K562 (cell line): ENCODE measurements around the gene CCKAR. TPM values are rescaled to one million over a fixed set of nuclear protein-coding genes. Genes with fewer than 3 reads are reported as not detected.

Experiments
- ATAC-seq: fragments of 200-7000 bp; cut with Tn5 transposase; 3 replicates; pipeline ENCODE4 v1.9.1; 2020; ENCODE audit warnings: moderate library complexity
- BruUV-seq: library from RNA; stranded (reverse); fragments of 400-500 nt; replicated peaks from 2 replicates; lab custom pipeline; 2021; lab: Mats Ljungman, UMichigan
- CTCF ChIA-PET: fragments of 300-600 bp; formaldehyde crosslinking; extraction: SDS; loops from one replicate; lab custom pipeline; 2021; ENCODE audit warnings: low intra/inter-chr PET ratio; lab: Yijun Ruan, JAX
- POLR2A ChIA-PET: fragments of 300-600, 350-650 bp; sonication (Branson Sonifier 250); formaldehyde crosslinking; extraction: SDS; loops from one replicate; lab custom pipeline; 2021; ENCODE audit warnings: antibody characterized with exemption, inconsistent platforms; lab: Yijun Ruan, JAX
- DNase-seq, 4 experiments: peaks; one replicate each; pipeline versions ENCODE4 v3.0.0 to v3.0.0-alpha.2; 2011 to 2018; ENCODE audit warnings: low spot score in 3 of 4, mixed read lengths in 3 of 4; ENCODE audit errors: extremely low read depth in 1 of 4
- FAIRE-seq: peaks from 2 replicates; lab custom pipeline; 2011; peaks lifted over from hg19 to GRCh38; lab: Jason Lieb, UNC
- H2AFZ ChIP-seq: 2 replicates; pipeline ENCODE4 v1.6.0; 2011; ENCODE audit warnings: low read depth, low read length, control low read depth, inconsistent platforms
- H3K27ac ChIP-seq: fragments of 200-600 bp; 3 replicates; pipeline ENCODE4 v1.8.0; 2011; ENCODE audit warnings: low read depth, mild to moderate bottlenecking, control low read depth, inconsistent platforms, low read length, moderate library complexity, mixed read lengths; ENCODE audit errors: extremely low read depth
- H3K27me3 ChIP-seq, 2 experiments: fragments of 300-600 bp in 1 of 2; 2 replicates in 1 of 2; 3 replicates in 1 of 2; pipeline versions ENCODE4 v1.6.0 to v1.8.0; 2011; ENCODE audit warnings: inconsistent platforms in 2 of 2, low read length in 2 of 2, mild to moderate bottlenecking in 1 of 2, mixed read lengths in 1 of 2, moderate library complexity in 1 of 2; ENCODE audit not compliant: control insufficient read depth in 2 of 2, insufficient read depth in 2 of 2
- H3K36me3 ChIP-seq: fragments of 300-600 bp; 3 replicates; pipeline ENCODE4 v1.8.0; 2011; ENCODE audit warnings: mild to moderate bottlenecking, low read length, inconsistent platforms; ENCODE audit not compliant: control insufficient read depth, insufficient read depth
- H3K4me1 ChIP-seq, 2 experiments: fragments of 200-600 bp in 1 of 2; replicated peaks in 1 of 2; 2 replicates in 1 of 2; 3 replicates in 1 of 2; pipeline versions ENCODE4 v1.5.1 to v1.8.0; 2011; ENCODE audit warnings: inconsistent platforms in 2 of 2, low read length in 2 of 2, mild to moderate bottlenecking in 1 of 2, mixed read lengths in 1 of 2, moderate library complexity in 1 of 2; ENCODE audit not compliant: control insufficient read depth in 2 of 2, insufficient read depth in 2 of 2
- H3K4me2 ChIP-seq: 2 replicates; pipeline ENCODE4 v1.6.1; 2011; ENCODE audit warnings: low read length, control low read depth, inconsistent platforms, mixed read lengths; ENCODE audit not compliant: insufficient read depth
- H3K4me3 ChIP-seq: fragments of 200-600 bp; sonication (generic), shearing (Covaris generic); 2 replicates; pipeline ENCODE4 v1.5.1; 2016; ENCODE audit warnings: control low read depth, inconsistent platforms
- H3K79me2 ChIP-seq: fragments of 200-600 bp; 3 replicates; pipeline ENCODE4 v1.8.0; 2011; ENCODE audit warnings: low read length, inconsistent platforms; ENCODE audit not compliant: control insufficient read depth, insufficient read depth
- H3K9ac ChIP-seq, 2 experiments: 2 replicates each; pipeline versions ENCODE4 v1.6.0 to v1.6.1; 2011; ENCODE audit warnings: low read depth in 2 of 2, low read length in 2 of 2, control low read depth in 1 of 2, inconsistent platforms in 1 of 2, mild to moderate bottlenecking in 1 of 2, mixed read lengths in 1 of 2; ENCODE audit not compliant: insufficient read depth in 1 of 2
- H3K9me1 ChIP-seq: one replicate; pipeline ENCODE4 v1.6.0; 2011; ENCODE audit warnings: inconsistent platforms, mild to moderate bottlenecking, low read length, moderate library complexity; ENCODE audit not compliant: control insufficient read depth, insufficient read depth
- H3K9me3 ChIP-seq: replicated peaks from 2 replicates; pipeline ENCODE4 v1.5.1; 2011; ENCODE audit warnings: low read depth, low read length, inconsistent platforms; ENCODE audit not compliant: control insufficient read depth, insufficient read depth
- H4K20me1 ChIP-seq: replicated peaks from 2 replicates; pipeline ENCODE4 v1.6.1; 2011; ENCODE audit warnings: low read length, inconsistent platforms, mixed read lengths; ENCODE audit not compliant: control insufficient read depth, insufficient read depth
- ARID1B ChIP-seq: fragments of 450-650 bp; IDR thresholded peaks from 2 replicates; pipeline ENCODE4 v1.6.1; 2016; ENCODE audit warnings: antibody characterized with exemption, mild to moderate bottlenecking, inconsistent platforms
- CBX1 ChIP-seq: sonication (generic); IDR thresholded peaks from 2 replicates; pipeline ENCODE4 v1.6.1; 2016; ENCODE audit warnings: antibody characterized with exemption, low read depth, mild to moderate bottlenecking
- CHCHD3 ChIP-seq: fragments of 250-450 bp; sonication (Bioruptor Pico); IDR thresholded peaks from 2 replicates; pipeline ENCODE4 v2.1.2; 2022; ENCODE audit warnings: mild to moderate bottlenecking
- FOXA3 ChIP-seq, 2 experiments: fragments of 450-650 bp in 1 of 2; sonication (generic) in 1 of 2; formaldehyde crosslinking; IDR thresholded peaks in 1 of 2; conservative IDR thresholded peaks in 1 of 2; 2 replicates each; pipeline versions ENCODE4 v1.4.0 to v1.8.0; 2020 to 2022; ENCODE audit warnings: mild to moderate bottlenecking in 2 of 2, missing genetic modification reagents in 1 of 2
- HLTF ChIP-seq: fragments of 450-650 bp; IDR thresholded peaks from 2 replicates; pipeline ENCODE4 v1.6.1; 2016
- PRPF4 ChIP-seq: fragments of 200-400 bp; formaldehyde crosslinking; IDR thresholded peaks from one replicate; pipeline ENCODE4 v1.6.1; 2017; ENCODE audit warnings: low read length, low read depth, mild to moderate bottlenecking; ENCODE audit not compliant: insufficient read depth, poor library complexity, severe bottlenecking
- SNIP1 ChIP-seq: fragments of 450-650 bp; IDR thresholded peaks from 2 replicates; pipeline ENCODE4 v1.7.1; 2017; ENCODE audit warnings: low read depth, mild to moderate bottlenecking
- STAT5A ChIP-seq: IDR thresholded peaks from 2 replicates; pipeline ENCODE4 v1.6.1; 2012; ENCODE audit warnings: low read length, inconsistent platforms, borderline replicate concordance
- THAP12 ChIP-seq: fragments of 250-450 bp; sonication (Bioruptor Pico); IDR thresholded peaks from 2 replicates; pipeline ENCODE4 v1.9.0; 2021; ENCODE audit warnings: mild to moderate bottlenecking, inconsistent platforms
- ZNF274 ChIP-seq: IDR thresholded peaks from 2 replicates; pipeline ENCODE4 v1.6.1; 2011; ENCODE audit warnings: low read depth, mild to moderate bottlenecking, low read length, moderate library complexity, borderline replicate concordance
- ZNF354B ChIP-seq: fragments of 250-450 bp; sonication (Bioruptor Pico); IDR thresholded peaks from 2 replicates; pipeline ENCODE4 v1.4.0; 2020
- ZNF384 ChIP-seq: IDR thresholded peaks from 2 replicates; pipeline ENCODE4 v1.6.1; 2012; ENCODE audit warnings: low read depth, low read length, improper control_type of control experiment
- ZNF445 ChIP-seq: fragments of 250-450 bp; sonication (Bioruptor Pico); IDR thresholded peaks from 2 replicates; pipeline ENCODE4 v1.4.0; 2020; ENCODE audit warnings: low read depth, mild to moderate bottlenecking, moderate library complexity
- ZNF589 ChIP-seq: fragments of 200-800 bp; sonication (Bioruptor generic); IDR thresholded peaks from 2 replicates; pipeline ENCODE4 v1.6.1; 2016; ENCODE audit warnings: low read depth, missing genetic modification characterization, missing compliant biosample characterization
- WGBS: fragments of 100-300 bp; shearing (Covaris generic); methylation state at CpG from one replicate; pipeline ENCODE4 v1.1.6; 2016; ENCODE audit warnings: low coverage, mixed read lengths; ENCODE audit not compliant: insufficient coverage; ENCODE audit errors: missing lambda C conversion rate; 5-methylcytosine and 5-hydroxymethylcytosine counted together
- in situ Hi-C: fragments of 300-500 bp; cut with MboI; formaldehyde crosslinking; loops from 4 replicates; pipeline ENCODE4 v1.15.0; 2018; ENCODE audit warnings: inconsistent platforms, mixed read lengths
- intact Hi-C: fragments of 100-400 bp; cut with micrococcal nuclease; formaldehyde crosslinking; loops from 2 replicates; pipeline ENCODE4 v1.14.2; 2022
- polyA plus RNA-seq, 8 experiments: library from polyadenylated mRNA; depleted of rRNA in 4 of 8; stranded (reverse) in 5 of 8; unstranded in 3 of 8; fragments of >200 nt; fragmentation: Nextera tagmentation in 2 of 8; fragmentation: Illumina TruSeq in 1 of 8; extraction: Ambion mirVana in 2 of 8; extraction: Trizol in 1 of 8; gene quantifications; 2 replicates each; pipeline versions ENCODE4 v1.2.1 to v1.2.3, GENCODE V29; 2011 to 2014; ENCODE audit warnings: inconsistent platforms in 1 of 8, missing spikeins in 1 of 8
- total RNA-seq, 7 experiments: library from RNA; depleted of rRNA in 6 of 7; stranded (reverse); fragments of >200 nt in 6 of 7; fragmentation: Illumina TruSeq in 2 of 7; extraction: Trizol in 2 of 7; gene quantifications; 2 replicates each; pipeline versions ENCODE4 v1.2.1 to v1.2.3, GENCODE V29; 2011 to 2021; ENCODE audit warnings: low replicate concordance in 1 of 7

CCKAR gene
- total and polyA plus RNA-seq, 9 of the 15 experiments (the other 6 are each of a cell fraction or from before 2014, with no cell fraction given): not detected

DNA sequence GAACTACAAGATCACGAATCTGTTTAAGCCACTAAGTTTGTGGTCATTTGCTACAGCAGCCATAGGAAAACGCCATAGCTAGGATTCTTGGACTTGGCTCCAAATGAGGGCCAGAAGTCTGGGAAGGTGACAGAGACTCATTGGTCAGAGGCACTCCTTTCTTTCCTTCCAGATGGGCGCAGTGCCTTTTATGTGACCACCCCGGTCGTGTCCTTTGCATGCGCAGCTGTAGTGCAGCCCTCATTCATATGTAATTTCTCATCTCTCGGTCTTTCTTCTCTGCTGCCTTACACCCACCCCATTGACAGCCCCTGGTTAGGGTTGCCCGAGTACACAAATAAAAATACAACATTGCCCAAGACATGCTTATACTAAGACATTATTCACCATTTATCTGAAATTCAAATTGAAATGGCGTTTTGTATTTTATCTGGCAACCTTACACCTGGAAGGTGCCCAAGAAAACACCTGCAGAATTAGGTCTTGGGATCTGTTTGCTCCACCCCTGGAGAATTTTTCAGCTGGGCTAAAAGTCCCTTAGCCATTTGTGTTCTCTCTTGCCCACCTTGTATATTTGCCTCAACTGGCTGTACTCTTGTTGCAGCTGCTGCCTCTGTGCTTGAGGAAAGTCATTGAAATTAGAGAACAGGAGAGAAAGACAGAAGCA is 21.9 kb downstream of the CCKAR start:
- Histone ChIP-seq H3K9me1 (no peaks in the 10 kb centered on the region), H2AFZ (no peak overlapping the region), H3K27me3 (peaks cover 15 to 36% of the 10 kb centered on the region in 2 experiments; a peak in 4 of 5 replicates), H3K4me3 (no peak overlapping the region), H3K4me1 (no peaks in the 10 kb centered on the region), H3K36me3 (no peaks in the 10 kb centered on the region), H3K79me2 (no peaks in the 10 kb centered on the region), H3K9me3 (peaks cover 3% of the 10 kb centered on the region), H3K27ac (no peak overlapping the region), H4K20me1 (no peaks in the 10 kb centered on the region), H3K9ac (no peak overlapping the region), H3K4me2 (no peak overlapping the region)
- DNase-seq (no peak), FAIRE-seq (no peak), ATAC-seq (no peak)
- ChIA-PET CTCF (no interaction called here), POLR2A (no interaction called here)
- TF ChIP-seq ZNF274 (no peak), PRPF4 (no peak), ZNF384 (no peak), CHCHD3 (CRISPR knock-in tag) (no peak), ZNF445 (CRISPR knock-in tag) (no peak), HLTF (no peak), FOXA3 (CRISPR knock-in tag; conservative IDR thresholded peaks at IDR 0.05 in 1 of 2, IDR thresholded peaks at IDR 0.05 in 1 of 2) (no peak), ZNF354B (CRISPR knock-in tag) (no peak), CBX1 (no peak), ZNF589 (no peak), SNIP1 (no peak), THAP12 (CRISPR knock-in tag) (no peak), STAT5A (no peak), ARID1B (no peak)
- under 1% methylated on average over 9 of the region's 9 CpGs for WGBS
- no TSS peak for BruUV-seq
- intact Hi-C loops (no loop called here), in situ Hi-C loops (no loop called here)
